ENCODE measurements around the gene INHA. TPM values are rescaled to one million over a fixed set of nuclear protein-coding genes. Genes with fewer than 3 reads are reported as not detected.

Gene INHA, protein sequence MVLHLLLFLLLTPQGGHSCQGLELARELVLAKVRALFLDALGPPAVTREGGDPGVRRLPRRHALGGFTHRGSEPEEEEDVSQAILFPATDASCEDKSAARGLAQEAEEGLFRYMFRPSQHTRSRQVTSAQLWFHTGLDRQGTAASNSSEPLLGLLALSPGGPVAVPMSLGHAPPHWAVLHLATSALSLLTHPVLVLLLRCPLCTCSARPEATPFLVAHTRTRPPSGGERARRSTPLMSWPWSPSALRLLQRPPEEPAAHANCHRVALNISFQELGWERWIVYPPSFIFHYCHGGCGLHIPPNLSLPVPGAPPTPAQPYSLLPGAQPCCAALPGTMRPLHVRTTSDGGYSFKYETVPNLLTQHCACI
- total RNA-seq = not detected

DNA sequence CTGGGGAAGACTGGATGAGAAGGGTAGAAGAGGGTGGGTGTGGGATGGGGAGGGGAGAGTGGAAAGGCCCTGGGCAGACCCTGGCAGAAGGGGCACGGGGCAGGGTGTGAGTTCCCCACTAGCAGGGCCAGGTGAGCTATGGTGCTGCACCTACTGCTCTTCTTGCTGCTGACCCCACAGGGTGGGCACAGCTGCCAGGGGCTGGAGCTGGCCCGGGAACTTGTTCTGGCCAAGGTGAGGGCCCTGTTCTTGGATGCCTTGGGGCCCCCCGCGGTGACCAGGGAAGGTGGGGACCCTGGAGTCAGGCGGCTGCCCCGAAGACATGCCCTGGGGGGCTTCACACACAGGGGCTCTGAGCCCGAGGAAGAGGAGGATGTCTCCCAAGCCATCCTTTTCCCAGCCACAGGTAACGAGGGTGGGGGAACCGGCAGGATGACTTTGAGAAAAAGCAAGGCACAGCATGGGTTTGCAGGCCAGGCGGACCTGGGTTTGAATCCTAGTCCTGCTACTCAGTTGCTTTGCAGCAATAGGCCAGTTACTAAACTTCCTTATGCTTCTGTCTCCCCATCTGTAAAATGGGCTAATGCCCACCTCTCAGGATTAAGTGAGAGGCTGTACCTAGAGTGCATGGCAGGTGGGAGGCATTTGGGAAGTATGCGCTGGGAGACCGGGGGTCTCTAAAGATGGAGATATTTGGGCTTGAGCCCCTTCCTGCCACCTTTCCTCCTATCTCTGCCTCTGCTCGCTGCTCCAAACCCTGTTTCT lies at the start of gene INHA:
INHA (plus strand) TSS at position 74 of the 765 bp plus-strand sequence; CDS start at position 139, 65 bp downstream.
- H3K27me3 Mint-ChIP-seq = peaks cover 34% of the 10 kb centered on the region
- intact Hi-C loops (cut with DNase I, micrococcal nuclease) = no loop called here
- no peaks in the 10 kb centered on the region for H3K36me3 Mint-ChIP-seq (ENCODE audit: low read depth)
- no peaks in the 10 kb centered on the region for H3K9me3 Mint-ChIP-seq (ENCODE audit: low read depth)
- DNase-seq = no peak
- no peak within 1 kb of the TSS for H3K4me3 Mint-ChIP-seq
- CTCF ChIA-PET = interaction anchor here (0.7 to 1.4 kb wide), 2 partner anchors 12 to 29 kb away, joined by 3 to 6 read pairs; partner anchors contain the start of gene CHPF
- H3K4me1 Mint-ChIP-seq = no peaks in the 10 kb centered on the region
- H3K27ac Mint-ChIP-seq = no peak within 1 kb of the TSS
- POLR2A ChIA-PET = no interaction called here
- ATAC-seq = no peak

DNA sequence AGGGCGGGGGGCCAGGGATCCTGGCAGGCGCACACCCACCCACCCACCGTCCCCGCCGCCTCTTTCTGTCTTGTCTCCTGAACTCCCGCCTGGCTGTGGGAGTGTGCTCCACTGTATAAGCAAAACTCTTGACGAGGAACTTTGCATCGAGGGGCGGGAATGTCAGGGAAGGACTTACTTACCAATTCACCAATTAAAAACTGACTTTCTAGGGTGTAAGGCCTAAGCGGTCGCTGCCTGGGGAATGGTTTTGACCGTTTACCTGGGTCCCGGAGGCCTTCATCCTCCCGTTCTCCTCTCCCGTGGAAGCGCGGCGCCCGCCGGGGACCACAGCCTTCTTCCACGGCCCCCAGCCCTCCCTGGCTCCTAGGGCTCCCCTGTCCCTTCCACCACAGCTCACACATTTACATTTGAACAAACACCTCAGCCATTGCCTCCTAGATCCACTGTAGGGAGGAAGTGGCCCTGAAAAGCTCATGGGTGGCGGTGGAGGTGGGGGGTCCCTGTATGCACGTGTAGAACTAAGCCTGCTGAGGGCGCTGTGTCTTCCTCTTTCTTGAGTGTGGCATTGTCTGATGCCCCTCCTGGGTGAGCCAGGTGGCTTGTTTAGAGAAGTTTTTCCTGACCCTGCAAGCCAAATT lies 49.0 kb upstream of the INHA start:
- ATAC-seq = no peak
- Mint-ChIP-seq H3K4me3 (no peak overlapping the region), H3K27me3 (peaks cover 64% of the 10 kb centered on the region), H3K9me3 (ENCODE audit: low read depth) (no peaks in the 10 kb centered on the region), H3K4me1 (peaks cover 10% of the 10 kb centered on the region), H3K27ac (no peak overlapping the region), H3K36me3 (ENCODE audit: low read depth) (no peaks in the 10 kb centered on the region)
- no peak for DNase-seq
- intact Hi-C loops (cut with DNase I, micrococcal nuclease) = no loop called here
- CTCF ChIA-PET = interaction anchor here (0.7 to 1.2 kb wide), 5 partner anchors 13 to 119 kb away, joined by 3 to 5 read pairs (median 3); no protein-coding TSS in a partner anchor
- POLR2A ChIA-PET = no interaction called here

DNA sequence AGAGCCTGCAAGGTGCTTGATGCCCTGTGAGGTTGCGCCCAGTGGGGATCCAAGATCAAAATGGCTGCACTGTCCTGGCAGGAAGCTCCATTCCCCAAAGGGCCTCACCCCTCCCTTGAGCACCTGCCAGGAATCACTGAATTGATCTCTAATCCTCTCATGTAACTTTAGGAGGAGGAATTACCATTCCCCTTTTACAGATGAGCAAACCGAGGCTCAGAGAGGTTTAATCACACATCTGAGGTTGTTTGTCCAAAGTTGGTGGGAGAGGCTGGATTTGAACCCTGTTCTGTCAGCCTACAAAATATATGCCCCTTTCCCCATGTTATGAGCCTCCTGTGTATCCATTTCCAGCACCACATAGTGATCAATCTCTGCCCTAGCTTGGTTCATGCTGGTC lies 47.3 kb upstream of the INHA start:
- DNase-seq = no peak
- Mint-ChIP-seq H3K4me1 (peaks cover 10% of the 10 kb centered on the region), H3K36me3 (ENCODE audit: low read depth) (no peaks in the 10 kb centered on the region), H3K4me3 (no peak overlapping the region), H3K27ac (no peak overlapping the region), H3K27me3 (peaks cover 67% of the 10 kb centered on the region), H3K9me3 (ENCODE audit: low read depth) (no peaks in the 10 kb centered on the region)
- ChIA-PET CTCF (interaction anchor here (0.6 to 8.0 kb wide), 3 partner anchors 16 to 118 kb away, joined by 3 to 128 read pairs (median 3); partner anchors contain the start of gene GMPPA), POLR2A (no interaction called here)
- intact Hi-C loops (cut with DNase I, micrococcal nuclease) = no loop called here
- ATAC-seq = no peak

DNA sequence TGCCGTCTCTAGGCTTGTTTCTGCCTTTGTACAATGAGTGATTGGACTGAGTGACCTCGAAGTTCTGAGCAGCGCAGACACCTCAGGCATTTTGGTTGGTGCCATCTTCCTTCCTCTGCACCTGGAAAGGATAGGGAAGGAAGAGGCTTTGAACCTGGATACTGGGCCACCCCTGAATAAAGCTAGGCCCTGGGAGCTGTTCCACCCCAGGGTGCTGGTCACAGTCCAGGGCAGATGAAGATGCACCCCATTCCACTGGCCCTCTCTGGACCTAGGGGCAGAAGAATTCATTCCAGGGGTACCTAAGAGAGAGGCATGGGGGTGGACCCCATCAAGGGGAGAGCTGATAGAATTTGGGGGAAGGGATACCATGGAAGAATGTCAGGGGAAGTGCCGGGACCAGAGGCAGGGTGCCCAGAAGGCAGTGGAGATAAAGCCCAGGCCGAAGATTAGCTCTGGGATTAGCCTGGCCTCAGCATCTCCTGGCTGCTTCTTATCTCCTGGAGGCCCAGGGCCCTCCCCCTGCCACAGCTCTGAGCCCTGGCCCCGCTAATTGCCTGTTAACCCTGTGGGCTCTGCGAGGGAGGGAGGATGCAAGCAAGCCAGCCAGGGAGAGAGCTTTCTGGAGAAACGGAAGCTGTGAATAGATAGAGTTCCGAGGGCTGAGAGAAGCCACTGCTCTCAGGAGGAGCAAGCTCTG lies 46.4 kb upstream of the INHA start:
- POLR2A ChIA-PET = no interaction called here
- H3K36me3 Mint-ChIP-seq (ENCODE audit: low read depth) = no peaks in the 10 kb centered on the region
- H3K27ac Mint-ChIP-seq = no peak overlapping the region
- ATAC-seq (no peak), DNase-seq (no peak)
- peaks cover 10% of the 10 kb centered on the region for H3K4me1 Mint-ChIP-seq
- CTCF ChIA-PET = interaction anchor here (0.5 to 8.0 kb wide), 7 partner anchors 14 to 123 kb away, joined by 3 to 128 read pairs (median 4); partner anchors contain the start of gene GMPPA
- peaks cover 68% of the 10 kb centered on the region for H3K27me3 Mint-ChIP-seq
- H3K9me3 Mint-ChIP-seq (ENCODE audit: low read depth) = no peaks in the 10 kb centered on the region
- no peak overlapping the region for H3K4me3 Mint-ChIP-seq
- intact Hi-C loops (cut with DNase I, micrococcal nuclease) = no loop called here

DNA sequence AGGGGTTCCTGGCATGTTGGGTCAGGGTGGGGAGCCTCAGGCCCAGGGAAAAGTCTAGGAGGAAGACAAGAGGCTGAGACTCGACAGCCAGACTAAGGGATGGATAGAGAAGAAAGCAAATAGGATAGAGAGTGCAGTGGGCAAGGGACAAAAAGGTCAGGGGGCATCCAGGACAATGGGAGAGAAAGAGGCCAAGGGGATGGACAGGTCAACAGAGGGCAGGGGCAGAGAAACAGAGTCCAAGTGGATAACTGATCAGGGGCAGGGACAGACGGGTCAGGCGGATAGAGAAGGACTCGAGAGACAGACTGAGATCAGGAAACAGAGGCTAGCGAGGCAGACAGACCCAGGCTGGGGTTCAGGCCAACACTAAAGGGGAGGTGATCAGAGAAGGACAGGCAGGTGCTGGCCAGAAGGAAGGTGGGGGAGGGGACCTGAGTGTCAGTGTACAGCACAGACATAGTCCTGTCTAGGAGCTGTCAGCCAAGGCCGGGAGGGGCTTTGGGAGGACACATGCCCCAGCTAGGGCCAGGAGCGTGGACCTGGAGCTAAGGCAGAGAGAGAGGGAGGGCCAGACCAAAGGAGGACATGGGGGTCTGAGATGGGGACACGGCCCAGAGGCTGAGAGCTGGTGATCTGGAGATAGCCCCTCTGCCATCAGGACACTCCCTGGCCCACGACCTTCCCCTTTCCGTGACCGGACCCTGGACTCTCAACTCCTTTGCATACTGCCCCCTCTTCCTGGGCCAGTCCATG lies 45.6 kb upstream of the INHA start:
- Mint-ChIP-seq H3K27me3 (peaks cover 68% of the 10 kb centered on the region), H3K9me3 (ENCODE audit: low read depth) (no peaks in the 10 kb centered on the region), H3K4me1 (peaks cover 10% of the 10 kb centered on the region), H3K27ac (no peak overlapping the region), H3K36me3 (ENCODE audit: low read depth) (no peaks in the 10 kb centered on the region), H3K4me3 (no peak overlapping the region)
- ChIA-PET CTCF (interaction anchor here (0.5 to 8.0 kb wide), 8 partner anchors 8 to 124 kb away, joined by 3 to 128 read pairs (median 22); partner anchors contain the start of genes CHPF, GMPPA and TMEM198), POLR2A (no interaction called here)
- intact Hi-C loops (cut with DNase I, micrococcal nuclease) = no loop called here
- no peak for ATAC-seq
- DNase-seq = no peak

DNA sequence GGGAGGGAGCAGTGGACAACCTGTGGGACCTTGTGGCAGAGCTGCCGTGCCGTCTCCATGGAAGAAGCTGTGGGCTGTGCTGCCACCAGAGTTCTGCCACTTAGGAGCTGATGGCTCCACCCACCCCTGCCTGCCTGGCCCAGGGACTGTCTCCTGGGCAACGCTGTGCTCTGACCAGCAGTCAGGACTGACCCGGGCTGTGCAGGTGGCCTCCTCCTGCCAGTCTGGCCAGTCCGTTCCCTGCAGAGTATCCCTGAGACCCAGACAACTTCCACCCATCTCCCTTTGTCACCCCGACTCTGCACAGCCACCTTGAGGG lies 45.1 kb upstream of the INHA start:
- DNase-seq (no peak), ATAC-seq (no peak)
- Mint-ChIP-seq H3K4me3 (no peak overlapping the region), H3K27me3 (peaks cover 63% of the 10 kb centered on the region), H3K27ac (no peak overlapping the region), H3K4me1 (peaks cover 5% of the 10 kb centered on the region), H3K36me3 (ENCODE audit: low read depth) (no peaks in the 10 kb centered on the region), H3K9me3 (ENCODE audit: low read depth) (no peaks in the 10 kb centered on the region)
- ChIA-PET POLR2A (no interaction called here), CTCF (interaction anchor here (4.9 to 8.0 kb wide), 5 partner anchors 9 to 124 kb away, joined by 37 to 128 read pairs (median 55); partner anchors contain the start of genes CHPF, GMPPA and TMEM198)
- intact Hi-C loops (cut with DNase I, micrococcal nuclease) = no loop called here

DNA sequence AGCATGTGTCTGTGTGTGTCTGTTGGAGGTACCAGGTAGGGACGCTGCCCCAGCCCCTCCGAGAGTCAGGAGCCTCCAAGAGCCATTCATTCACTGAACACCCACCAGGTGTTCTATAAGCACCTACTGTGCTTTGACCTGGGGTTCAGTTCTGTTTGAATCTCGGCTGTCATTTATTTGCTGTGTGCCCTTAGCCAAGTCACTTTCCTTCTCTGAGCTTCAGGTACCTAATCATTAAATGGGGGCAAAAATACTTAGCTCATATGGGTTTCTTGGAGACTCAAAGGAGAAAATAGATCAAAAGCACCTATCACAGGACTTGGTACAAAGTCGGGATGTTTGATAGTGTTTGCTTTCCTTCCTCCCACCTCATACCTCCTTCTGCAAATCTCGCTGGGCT lies 44.6 kb upstream of the INHA start:
- CTCF ChIA-PET = interaction anchor here (1.0 to 8.0 kb wide), 10 partner anchors 9 to 139 kb away, joined by 3 to 128 read pairs (median 24); partner anchors contain the start of genes CHPF, GMPPA and TMEM198

DNA sequence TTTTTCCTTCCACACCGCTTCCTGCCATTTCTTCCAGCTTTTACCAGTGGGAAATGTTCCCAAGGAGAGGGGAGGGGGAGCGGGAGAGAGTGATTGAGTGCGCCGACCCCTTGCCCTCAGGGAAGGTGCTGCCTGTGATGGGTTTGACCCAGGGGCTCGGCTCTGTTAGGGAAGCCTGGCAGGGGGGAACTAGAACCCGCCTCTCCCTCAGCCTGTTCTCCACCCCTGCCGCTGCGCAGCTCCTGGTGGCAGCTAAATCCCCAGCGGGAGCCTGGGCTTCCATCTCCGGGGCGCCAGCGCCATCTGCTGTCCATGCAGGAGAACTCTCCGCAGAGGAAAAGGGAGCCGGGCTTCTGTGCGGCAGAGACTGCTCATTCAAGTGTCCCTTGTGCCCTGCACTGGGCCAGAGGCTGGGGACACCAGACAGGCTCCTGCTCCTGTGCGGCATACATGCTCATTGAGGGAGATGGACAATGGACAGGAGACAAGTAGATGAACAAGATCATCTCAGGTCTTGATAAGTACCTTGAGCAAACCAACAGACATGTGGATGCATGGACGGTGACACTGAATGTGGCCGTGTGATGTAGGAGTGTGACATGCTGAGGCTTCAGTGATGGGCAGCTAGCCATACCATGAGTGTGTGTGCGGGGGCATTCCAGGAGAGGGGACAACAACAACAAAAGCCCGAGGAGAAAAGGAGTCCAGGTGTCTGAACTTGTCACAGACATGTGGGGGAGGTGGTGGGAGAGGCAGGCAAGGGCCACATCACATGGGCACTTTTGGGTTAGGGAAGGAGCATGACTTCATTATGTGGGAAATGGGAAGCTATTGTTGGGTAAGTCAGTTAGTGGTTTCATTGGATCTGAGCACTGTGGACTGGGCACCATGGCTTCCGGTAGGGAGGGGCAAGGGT lies 41.8 kb upstream of the INHA start:
- CTCF ChIA-PET = interaction anchor here (0.6 to 8.0 kb wide), 47 partner anchors 8 to 366 kb away, joined by 3 to 128 read pairs (median 4); partner anchors contain the start of genes ASIC4, CHPF, GMPPA and STK11IP
- H3K27ac Mint-ChIP-seq = no peak overlapping the region
- DNase-seq = peak; percentile 93
- ATAC-seq = peak; percentile 97
- H3K4me3 Mint-ChIP-seq = no peak overlapping the region
- H3K4me1 Mint-ChIP-seq = no peaks in the 10 kb centered on the region
- peaks cover 49% of the 10 kb centered on the region for H3K27me3 Mint-ChIP-seq
- no peaks in the 10 kb centered on the region for H3K9me3 Mint-ChIP-seq (ENCODE audit: low read depth)
- POLR2A ChIA-PET = interaction anchor here (1.0 kb wide), 1 partner anchor 21 kb away, joined by 4 read pairs; no protein-coding TSS in a partner anchor
- H3K36me3 Mint-ChIP-seq (ENCODE audit: low read depth) = no peaks in the 10 kb centered on the region
- intact Hi-C loops (cut with DNase I, micrococcal nuclease) = loop anchor here (1.0 to 5.0 kb wide), 5 partner anchors 35 to 127 kb away; no protein-coding TSS in a partner anchor

More for the DNA sequence above, 44.6 kb upstream of the INHA start:
- POLR2A ChIA-PET = no interaction called here
- H3K9me3 Mint-ChIP-seq (ENCODE audit: low read depth) = no peaks in the 10 kb centered on the region
- no peaks in the 10 kb centered on the region for H3K36me3 Mint-ChIP-seq (ENCODE audit: low read depth)
- H3K27me3 Mint-ChIP-seq = peaks cover 63% of the 10 kb centered on the region
- intact Hi-C loops (cut with DNase I, micrococcal nuclease) = no loop called here
- DNase-seq = no peak
- H3K4me3 Mint-ChIP-seq = no peak overlapping the region
- no peak overlapping the region for H3K27ac Mint-ChIP-seq
- H3K4me1 Mint-ChIP-seq = peaks cover 4% of the 10 kb centered on the region
- ATAC-seq = no peak

DNA sequence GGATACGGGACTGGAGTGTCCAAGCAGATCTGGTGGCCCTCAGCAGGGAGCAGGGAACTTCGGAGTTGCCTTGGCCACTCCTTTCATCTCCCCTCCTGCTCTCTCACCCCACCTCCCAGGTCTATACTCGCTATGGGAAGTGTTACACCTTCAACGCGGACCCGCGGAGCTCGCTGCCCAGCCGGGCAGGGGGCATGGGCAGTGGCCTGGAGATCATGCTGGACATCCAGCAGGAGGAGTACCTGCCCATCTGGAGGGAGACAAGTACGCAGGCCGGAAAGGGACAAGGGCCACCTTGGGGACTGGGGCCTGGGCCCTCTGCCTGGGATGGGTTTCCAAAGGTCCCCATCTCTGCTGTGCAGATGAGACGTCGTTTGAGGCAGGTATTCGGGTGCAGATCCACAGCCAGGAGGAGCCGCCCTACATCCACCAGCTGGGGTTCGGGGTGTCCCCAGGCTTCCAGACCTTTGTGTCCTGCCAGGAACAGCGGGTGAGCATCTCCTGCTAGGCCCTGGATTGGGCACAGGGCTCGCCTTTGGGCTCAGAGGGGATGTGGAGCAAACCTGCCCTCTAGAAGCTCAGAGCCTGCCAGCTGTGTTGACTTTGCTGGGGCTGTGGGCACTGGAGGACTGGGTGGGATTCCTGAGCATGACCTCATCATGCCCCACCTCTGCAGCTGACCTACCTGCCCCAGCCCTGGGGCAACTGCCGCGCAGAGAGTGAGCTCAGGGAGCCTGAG lies 40.3 kb upstream of the INHA start:
- no peak overlapping the region for H3K4me3 Mint-ChIP-seq
- intact Hi-C loops (cut with DNase I, micrococcal nuclease) = loop anchor here in 1 of 2 experiments (5.0 kb wide), 1 partner anchor 75 kb away; no protein-coding TSS in a partner anchor
- DNase-seq (no peak), ATAC-seq (no peak)
- ChIA-PET POLR2A (no interaction called here), CTCF (interaction anchor here (1.1 to 8.0 kb wide), 9 partner anchors 11 to 141 kb away, joined by 3 to 128 read pairs (median 37); partner anchors contain the start of genes CHPF, GMPPA and TMEM198)
- H3K36me3 Mint-ChIP-seq (ENCODE audit: low read depth) = no peaks in the 10 kb centered on the region
- no peaks in the 10 kb centered on the region for H3K4me1 Mint-ChIP-seq
- H3K9me3 Mint-ChIP-seq (ENCODE audit: low read depth) = no peaks in the 10 kb centered on the region
- peaks cover 40% of the 10 kb centered on the region for H3K27me3 Mint-ChIP-seq
- H3K27ac Mint-ChIP-seq = no peak overlapping the region

Data from activated CD4-positive, alpha-beta T cell treated with anti-CD3 and anti-CD28 coated beads for 36 hours (primary cell).